CD4-positive, alpha-beta T cell treated with Interleukin-12 subunit alpha and Interleukin-12 subunit beta, for 1 hour (primary cell): ENCODE results near the gene GPS2.

Experiments used
- DNase-seq: peaks from one replicate; pipeline ENCODE4 v3.0.0-alpha.2; 2020

The GPS2 gene

GRCh38 chr17:7292194-7292593, 23.0 kb downstream of the GPS2 start:
- DNase-seq = no peak

GRCh38 chr17:7290685-7291084, 24.5 kb downstream of the GPS2 start:
- no peak for DNase-seq

- DNase-seq = no peak
Observed at GRCh38 chr17:7290166-7290565, 25.0 kb downstream of the GPS2 start.

- no peak for DNase-seq
Observed at GRCh38 chr17:7289256-7290032, 25.7 kb downstream of the GPS2 start.

- DNase-seq = no peak
Observed at GRCh38 chr17:7285679-7286078, 29.5 kb downstream of the GPS2 start.

- DNase-seq = no peak
Observed at GRCh38 chr17:7284911-7285310, 30.2 kb downstream of the GPS2 start.

- no peak for DNase-seq
Observed at GRCh38 chr17:7283471-7284216, 31.5 kb downstream of the GPS2 start.

GRCh38 chr17:7282752-7283321, 32.3 kb downstream of the GPS2 start:
- no peak for DNase-seq

- DNase-seq = no peak
Observed at GRCh38 chr17:7281953-7282751, 33.0 kb downstream of the GPS2 start.

GRCh38 chr17:7281074-7281952, 33.8 kb downstream of the GPS2 start, which contains the start of gene SLC2A4:
SLC2A4 (plus strand) TSS chr17:7281718; CDS start chr17:7281935, 217 bp downstream.
- peak; percentile 90 for DNase-seq

GRCh38 chr17:7280519-7281073, 34.6 kb downstream of the GPS2 start:
- DNase-seq = peak; percentile 89

GRCh38 chr17:7279448-7279847, 35.7 kb downstream of the GPS2 start:
- DNase-seq = no peak

GRCh38 chr17:7266784-7267183, 48.4 kb downstream of the GPS2 start:
- no peak for DNase-seq

GRCh38 chr17:7263801-7264078, 51.4 kb downstream of the GPS2 start:
- DNase-seq = no peak

GRCh38 chr17:7262935-7263800, 52.0 kb downstream of the GPS2 start:
- DNase-seq = no peak
